WTC11 (cell line): ENCODE results near the gene BNC2. TPM values are rescaled to one million over a fixed set of nuclear protein-coding genes. Genes with fewer than 3 reads are reported as not detected.

Experiments
- ATAC-seq: fragments of 200-7000 bp; cut with Tn5 transposase; 2 replicates; pipeline ENCODE4 v1.10.0; 2021; ENCODE audit warnings: mild to moderate bottlenecking, moderate library complexity
- CTCF ChIA-PET: fragments of 300-600 bp; sonication (Branson Sonifier 250); formaldehyde crosslinking; loops from one replicate; lab custom pipeline; 2021; ENCODE audit warnings: antibody characterized with exemption; lab: Charles Lee
- POLR2A ChIA-PET: fragments of 350-600 bp; sonication (Branson Sonifier 250); formaldehyde crosslinking; loops from one replicate; lab custom pipeline; 2021; ENCODE audit warnings: antibody characterized with exemption; lab: Charles Lee
- DNase-seq: peaks from one replicate; pipeline ENCODE4 v3.0.0; 2021; ENCODE audit warnings: low spot score
- H3K27ac Mint-ChIP-seq: 2 replicates; pipeline ENCODE4 v1.8.0; 2021; ENCODE audit warnings: mixed read lengths
- H3K27me3 Mint-ChIP-seq: 2 replicates; pipeline ENCODE4 v1.8.0; 2021; ENCODE audit warnings: low read depth, mild to moderate bottlenecking, moderate library complexity, mixed read lengths
- H3K36me3 Mint-ChIP-seq: 2 replicates; pipeline ENCODE4 v1.8.0; 2021; ENCODE audit warnings: mixed read lengths
- H3K4me1 Mint-ChIP-seq: 2 replicates; pipeline ENCODE4 v1.8.0; 2022; ENCODE audit warnings: mixed read lengths
- H3K4me3 Mint-ChIP-seq: 2 replicates; pipeline ENCODE4 v1.8.0; 2021; ENCODE audit warnings: mild to moderate bottlenecking, moderate library complexity, mixed read lengths
- H3K9me3 Mint-ChIP-seq: 2 replicates; pipeline ENCODE4 v1.8.0; 2021; ENCODE audit warnings: mixed read lengths
- AFF4 ChIP-seq: sonication (generic); formaldehyde crosslinking; IDR thresholded peaks from 2 replicates; pipeline ENCODE4 v1.8.1; 2023; ENCODE audit warnings: mild to moderate bottlenecking, missing genetic modification reagents, borderline replicate concordance
- E2F4 ChIP-seq: sonication (generic); formaldehyde crosslinking; IDR thresholded peaks from 2 replicates; pipeline ENCODE4 v1.8.1; 2022; ENCODE audit warnings: low read depth, mild to moderate bottlenecking, moderate library complexity, missing genetic modification reagents, borderline replicate concordance
- HMGA2 ChIP-seq: fragments of 250-450 bp; sonication (Bioruptor Pico); IDR thresholded peaks from 2 replicates; pipeline ENCODE4 v1.4.0; 2021; ENCODE audit warnings: mild to moderate bottlenecking, moderate library complexity
- KAT7 ChIP-seq: sonication (generic); formaldehyde crosslinking; IDR thresholded peaks from 2 replicates; pipeline ENCODE4 v1.8.1; 2023; ENCODE audit warnings: missing genetic modification reagents, mild to moderate bottlenecking, borderline replicate concordance
- MAX ChIP-seq: sonication (generic); formaldehyde crosslinking; IDR thresholded peaks from 2 replicates; pipeline ENCODE4 v1.8.0; 2022; ENCODE audit warnings: mild to moderate bottlenecking, missing genetic modification reagents
- MXD4 ChIP-seq: fragments of 250-450 bp; sonication (Bioruptor Pico); IDR thresholded peaks from 2 replicates; pipeline ENCODE4 v1.8.0; 2021; ENCODE audit warnings: mild to moderate bottlenecking, moderate library complexity, borderline replicate concordance
- NFYB ChIP-seq: sonication (generic); formaldehyde crosslinking; conservative IDR thresholded peaks from 2 replicates; pipeline ENCODE4 v1.8.0; 2022; ENCODE audit warnings: low read depth, missing genetic modification reagents
- RELA ChIP-seq: sonication (generic); formaldehyde crosslinking; IDR thresholded peaks from 2 replicates; pipeline ENCODE4 v1.8.1; 2022; ENCODE audit warnings: missing genetic modification reagents, mild to moderate bottlenecking, borderline replicate concordance
- SMAD3 ChIP-seq: sonication (generic); formaldehyde crosslinking; IDR thresholded peaks from 2 replicates; pipeline ENCODE4 v1.8.0; 2022; ENCODE audit warnings: missing genetic modification reagents, mild to moderate bottlenecking, borderline replicate concordance
- USF1 ChIP-seq: sonication (generic); formaldehyde crosslinking; IDR thresholded peaks from 2 replicates; pipeline ENCODE4 v1.8.0; 2022; ENCODE audit warnings: mild to moderate bottlenecking, missing genetic modification reagents
- USF2 ChIP-seq: sonication (generic); formaldehyde crosslinking; IDR thresholded peaks from 2 replicates; pipeline ENCODE4 v1.8.1; 2023; ENCODE audit warnings: mild to moderate bottlenecking, missing genetic modification reagents, moderate library complexity
- ZNF416 ChIP-seq: fragments of 250-450 bp; sonication (Bioruptor Pico); IDR thresholded peaks from 2 replicates; pipeline ENCODE4 v1.9.0; 2021; ENCODE audit warnings: mild to moderate bottlenecking, inconsistent platforms
- ZNF532 ChIP-seq: fragments of 250-450 bp; sonication (Bioruptor Pico); IDR thresholded peaks from 2 replicates; pipeline ENCODE4 v1.9.0; 2021; ENCODE audit warnings: mild to moderate bottlenecking, borderline replicate concordance
- total RNA-seq: library from RNA; stranded (reverse); gene quantifications from 3 replicates; pipeline ENCODE4 v1.2.3, GENCODE V29; 2021
- TF ChIP-seq, protein P1 (sequence below): sonication (generic); formaldehyde crosslinking; IDR thresholded peaks from 2 replicates; pipeline ENCODE4 v1.8.1; 2023; ENCODE audit warnings: mild to moderate bottlenecking, missing genetic modification reagents

Gene BNC2
- total RNA-seq, 1 experiment from 2014 or later: 33.3 TPM

GRCh38 chr9:16771356-16771755 lies 99.1 kb downstream of the BNC2 start (continued):
- no peak for TF ChIP-seq AFF4 (CRISPR knock-in tag)
- no peak for TF ChIP-seq NFYB

DNA sequence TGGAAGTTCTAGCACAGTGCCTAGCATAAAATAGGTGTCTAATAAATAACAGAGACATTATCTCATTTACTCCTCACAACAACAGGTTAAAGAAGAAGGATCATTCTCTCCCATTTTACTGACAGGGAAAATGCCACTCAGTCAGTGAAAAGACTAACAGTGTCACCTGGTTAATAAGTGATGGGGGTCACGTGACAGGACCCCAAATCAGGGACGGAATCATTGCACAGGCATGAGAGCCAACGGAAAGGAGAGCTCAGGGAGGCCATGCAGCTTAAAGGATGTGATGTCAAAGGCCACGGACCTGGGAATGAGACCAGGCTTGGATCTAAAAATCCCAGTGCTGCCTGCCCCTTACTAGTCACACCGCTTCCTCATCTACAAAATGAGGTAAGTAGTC lies 101.2 kb downstream of the BNC2 start:
- ChIA-PET POLR2A (no interaction called here), CTCF (interaction anchor here (0.5 to 1.6 kb wide), 3 partner anchors 39 to 155 kb away, joined by 3 to 5 read pairs (median 3); no protein-coding TSS in a partner anchor)
- no peaks in the 10 kb centered on the region for H3K27me3 Mint-ChIP-seq
- DNase-seq (no peak), ATAC-seq (peak; percentile 27)
- TF ChIP-seq SMAD3 (CRISPR knock-in tag) (no peak), RELA (CRISPR knock-in tag) (no peak), USF2 (CRISPR knock-in tag) (peak; percentile 87), MAX (CRISPR knock-in tag) (0 out of 2 replicates have a peak, but pooled peaks have one; percentile 19), USF1 (CRISPR knock-in tag) (peak; percentile 80)
- H3K4me3 Mint-ChIP-seq: peak overlapping the region; percentile 12; the same call in 1 of the 2 replicates
- H3K4me1 Mint-ChIP-seq: peaks cover 80% of the 10 kb centered on the region
- H3K9me3 Mint-ChIP-seq: peaks cover 5% of the 10 kb centered on the region
- peak overlapping the region; percentile 96 for H3K27ac Mint-ChIP-seq
- H3K36me3 Mint-ChIP-seq: no peaks in the 10 kb centered on the region

DNA sequence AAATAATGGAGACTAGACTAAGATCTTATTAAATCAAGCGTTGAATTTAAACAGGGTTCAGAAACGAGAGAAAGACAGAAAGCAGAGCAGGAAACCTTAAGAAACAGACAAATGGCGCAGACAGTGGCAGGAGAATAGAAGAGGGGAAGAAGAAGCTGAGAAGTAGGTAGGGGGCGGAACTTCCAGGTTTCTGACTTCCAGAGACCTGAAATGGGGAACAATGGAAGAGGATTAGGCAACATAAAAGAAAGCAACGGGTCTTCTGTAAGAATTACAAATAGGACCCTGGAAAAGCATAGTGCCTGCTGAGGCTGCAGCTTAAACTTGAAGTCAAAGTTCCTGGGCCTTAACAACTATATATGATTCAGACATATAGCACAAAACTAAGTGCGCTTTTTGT lies 101.7 kb downstream of the BNC2 start:
- peak; percentile 87 for ATAC-seq
- TF ChIP-seq KAT7 (no peak), ZNF532 (CRISPR knock-in tag) (peak; percentile 48; the same call in 1 of the 2 replicates)
- Mint-ChIP-seq H3K4me3 (peak overlapping the region; percentile 12; the same call in 1 of the 2 replicates), H3K27me3 (no peaks in the 10 kb centered on the region), H3K4me1 (peaks cover 81% of the 10 kb centered on the region), H3K27ac (peak overlapping the region; percentile 96), H3K9me3 (peaks cover 5% of the 10 kb centered on the region), H3K36me3 (no peaks in the 10 kb centered on the region)
- CTCF ChIA-PET: interaction anchor here (0.5 to 1.6 kb wide), 2 partner anchors 40 to 154 kb away, joined by 3 to 5 read pairs; no protein-coding TSS in a partner anchor
- DNase-seq: no peak
- POLR2A ChIA-PET: no interaction called here

- POLR2A ChIA-PET: no interaction called here
- Mint-ChIP-seq H3K27ac (peak overlapping the region; percentile 96), H3K36me3 (no peaks in the 10 kb centered on the region), H3K4me1 (peaks cover 70% of the 10 kb centered on the region), H3K4me3 (no peak overlapping the region), H3K9me3 (peaks cover 5% of the 10 kb centered on the region), H3K27me3 (no peaks in the 10 kb centered on the region)
- DNase-seq: no peak
- CTCF ChIA-PET: no interaction called here
- ATAC-seq: no peak
- TF ChIP-seq RELA (CRISPR knock-in tag) (no peak), E2F4 (CRISPR knock-in tag) (no peak), HMGA2 (no peak), USF1 (CRISPR knock-in tag) (no peak), ZNF416 (CRISPR knock-in tag) (no peak), MXD4 (CRISPR knock-in tag) (no peak)
- TF ChIP-seq, protein P1, sequence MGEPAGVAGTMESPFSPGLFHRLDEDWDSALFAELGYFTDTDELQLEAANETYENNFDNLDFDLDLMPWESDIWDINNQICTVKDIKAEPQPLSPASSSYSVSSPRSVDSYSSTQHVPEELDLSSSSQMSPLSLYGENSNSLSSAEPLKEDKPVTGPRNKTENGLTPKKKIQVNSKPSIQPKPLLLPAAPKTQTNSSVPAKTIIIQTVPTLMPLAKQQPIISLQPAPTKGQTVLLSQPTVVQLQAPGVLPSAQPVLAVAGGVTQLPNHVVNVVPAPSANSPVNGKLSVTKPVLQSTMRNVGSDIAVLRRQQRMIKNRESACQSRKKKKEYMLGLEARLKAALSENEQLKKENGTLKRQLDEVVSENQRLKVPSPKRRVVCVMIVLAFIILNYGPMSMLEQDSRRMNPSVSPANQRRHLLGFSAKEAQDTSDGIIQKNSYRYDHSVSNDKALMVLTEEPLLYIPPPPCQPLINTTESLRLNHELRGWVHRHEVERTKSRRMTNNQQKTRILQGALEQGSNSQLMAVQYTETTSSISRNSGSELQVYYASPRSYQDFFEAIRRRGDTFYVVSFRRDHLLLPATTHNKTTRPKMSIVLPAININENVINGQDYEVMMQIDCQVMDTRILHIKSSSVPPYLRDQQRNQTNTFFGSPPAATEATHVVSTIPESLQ (CRISPR knock-in tag): no peak
These were observed 103.1 kb downstream of the BNC2 start for GRCh38 chr9:16767366-16767765.
